Natural killer cell (primary cell): ENCODE data around the gene RCAN3. TPM values are rescaled to one million over a fixed set of nuclear protein-coding genes. Genes with fewer than 3 reads are reported as not detected.

ENCODE experiments used
- ATAC-seq, 3 donors: fragments of 150-1000 bp in 2 of 3; fragments of 200-7000 bp in 1 of 3; cut with Tn5 transposase; 1 replicate in 1 of 3; 2 replicates in 2 of 3; pipeline ENCODE4 v1.10.0; 2021; ENCODE audit warnings: mild to moderate bottlenecking in 2 of 3, moderate library complexity in 2 of 3
- DNase-seq, 2 donors: peaks; one replicate each; pipeline versions ENCODE4 v3.0.0 to v3.0.0-alpha.2; 2013 to 2021; ENCODE audit warnings: mixed read lengths in 1 of 2
- H3K27ac ChIP-seq: one replicate; pipeline ENCODE4 v1.5.1; 2013; ENCODE audit warnings: mild to moderate bottlenecking, low read length
- H3K27me3 ChIP-seq: one replicate; pipeline ENCODE4 v1.6.1; 2013; ENCODE audit warnings: low read length; ENCODE audit not compliant: control insufficient read depth, insufficient read depth
- H3K36me3 ChIP-seq: one replicate; pipeline ENCODE4 v1.6.1; 2013; ENCODE audit warnings: low read length; ENCODE audit not compliant: control insufficient read depth, insufficient read depth
- H3K4me1 ChIP-seq: one replicate; pipeline ENCODE4 v1.6.1; 2013; ENCODE audit warnings: low read length; ENCODE audit not compliant: control insufficient read depth, insufficient read depth
- H3K4me3 ChIP-seq: one replicate; pipeline ENCODE4 v1.5.1; 2013; ENCODE audit warnings: low read length
- H3K9me3 ChIP-seq: one replicate; pipeline ENCODE4 v1.6.1; 2013; ENCODE audit warnings: low read length; ENCODE audit not compliant: control insufficient read depth, insufficient read depth
- H3K27ac Mint-ChIP-seq, 2 donors: one replicate each; pipeline ENCODE4 v1.8.0; 2022; ENCODE audit warnings: mild to moderate bottlenecking in 2 of 2, mixed read lengths in 2 of 2, moderate library complexity in 1 of 2
- H3K27me3 Mint-ChIP-seq, 2 donors: one replicate each; pipeline ENCODE4 v1.8.0; 2022; ENCODE audit warnings: low read depth in 2 of 2, mixed read lengths in 2 of 2
- H3K36me3 Mint-ChIP-seq: one replicate; pipeline ENCODE4 v1.8.0; 2022; ENCODE audit warnings: mixed read lengths
- H3K4me1 Mint-ChIP-seq, 2 donors: one replicate each; pipeline ENCODE4 v1.8.0; 2022; ENCODE audit warnings: mixed read lengths in 2 of 2
- H3K4me3 Mint-ChIP-seq: one replicate; pipeline ENCODE4 v1.8.0; 2022; ENCODE audit warnings: mild to moderate bottlenecking, moderate library complexity, mixed read lengths
- H3K9me3 Mint-ChIP-seq, 2 donors: one replicate each; pipeline ENCODE4 v1.8.0; 2022; ENCODE audit warnings: mixed read lengths in 2 of 2
- WGBS: methylation state at CpG from one replicate; pipeline ENCODE4 v1.1.7; 2013; ENCODE audit warnings: missing lambda C conversion rate; ENCODE audit not compliant: insufficient coverage; 5-methylcytosine and 5-hydroxymethylcytosine counted together
- intact Hi-C: fragments of 100-400 bp; cut with micrococcal nuclease; formaldehyde crosslinking; loops from one replicate; pipeline ENCODE4 v1.14.2; 2022
- total RNA-seq, 4 donors: library from RNA; stranded (reverse); fragments of 120-200 nt in 1 of 4; gene quantifications; one replicate each; pipeline versions ENCODE4 v1.2.3 to v1.2.4, GENCODE V29; 2013 to 2022
- TF ChIP-seq, protein P1 (sequence below): fragments of 200-600 bp; IDR thresholded peaks from one replicate; pipeline ENCODE4 v1.8.0; 2022; ENCODE audit warnings: antibody characterized with exemption

RCAN3 gene
- total RNA-seq, 3 donors from 2014 or later (not counting 1 experiment from before 2014, with no cell fraction given) = 4.5 to 8.1 (median 7.9) TPM

DNA sequence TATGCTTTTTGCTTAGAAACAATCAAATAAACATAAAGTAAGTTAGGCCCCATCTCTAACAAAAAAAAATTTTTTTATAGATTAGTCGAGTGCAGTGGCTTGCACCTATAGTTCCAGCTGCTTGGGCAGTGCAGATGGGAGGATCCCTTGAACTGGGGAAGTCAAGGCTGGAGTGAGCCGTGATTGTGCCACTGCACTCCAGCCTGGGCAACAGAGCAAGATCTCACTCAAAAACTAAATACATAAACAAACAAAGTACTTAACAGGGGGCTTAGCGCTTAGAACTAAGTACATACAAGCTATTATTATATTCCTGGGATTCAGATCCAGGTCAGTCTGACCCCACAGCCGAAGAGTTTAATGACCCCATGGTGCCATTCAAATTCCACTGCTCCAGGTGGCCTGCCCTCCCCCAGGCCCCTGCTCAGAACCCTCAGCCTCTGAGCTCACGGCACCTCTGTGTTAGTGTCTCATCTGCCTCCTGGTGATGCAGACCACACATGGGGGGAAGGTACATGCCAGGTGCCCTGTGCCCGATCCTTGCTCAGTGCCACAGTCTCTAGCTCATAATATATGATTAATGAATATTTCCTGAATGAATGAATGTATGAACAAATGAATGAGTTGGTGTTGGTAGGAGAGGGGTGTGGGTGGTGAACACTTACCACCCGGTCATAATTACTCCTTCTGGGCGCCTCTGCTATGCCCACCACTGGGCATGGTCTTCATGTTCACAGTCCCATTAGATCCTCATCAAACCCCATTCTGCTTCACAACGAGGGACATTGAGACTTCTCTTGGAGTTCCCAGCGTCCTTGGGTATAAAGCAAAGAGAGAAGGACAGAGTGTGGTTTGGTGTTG, 67.9 kb downstream of the RCAN3 start:
- peaks cover 15% of the 10 kb centered on the region for H3K4me1 ChIP-seq
- DNase-seq (no peak), ATAC-seq (no peak)
- Mint-ChIP-seq H3K9me3 (no peaks in the 10 kb centered on the region), H3K36me3 (no peaks in the 10 kb centered on the region), H3K27me3 (peaks cover 0 to 3% of the 10 kb centered on the region in 2 donors), H3K27ac (no peak overlapping the region), H3K4me3 (no peak overlapping the region), H3K4me1 (peaks cover 12 to 13% of the 10 kb centered on the region in 2 donors)
- H3K27ac ChIP-seq = no peak overlapping the region
- no peaks in the 10 kb centered on the region for H3K9me3 ChIP-seq
- no peaks in the 10 kb centered on the region for H3K36me3 ChIP-seq
- intact Hi-C loops = no loop called here
- TF ChIP-seq, protein P1, sequence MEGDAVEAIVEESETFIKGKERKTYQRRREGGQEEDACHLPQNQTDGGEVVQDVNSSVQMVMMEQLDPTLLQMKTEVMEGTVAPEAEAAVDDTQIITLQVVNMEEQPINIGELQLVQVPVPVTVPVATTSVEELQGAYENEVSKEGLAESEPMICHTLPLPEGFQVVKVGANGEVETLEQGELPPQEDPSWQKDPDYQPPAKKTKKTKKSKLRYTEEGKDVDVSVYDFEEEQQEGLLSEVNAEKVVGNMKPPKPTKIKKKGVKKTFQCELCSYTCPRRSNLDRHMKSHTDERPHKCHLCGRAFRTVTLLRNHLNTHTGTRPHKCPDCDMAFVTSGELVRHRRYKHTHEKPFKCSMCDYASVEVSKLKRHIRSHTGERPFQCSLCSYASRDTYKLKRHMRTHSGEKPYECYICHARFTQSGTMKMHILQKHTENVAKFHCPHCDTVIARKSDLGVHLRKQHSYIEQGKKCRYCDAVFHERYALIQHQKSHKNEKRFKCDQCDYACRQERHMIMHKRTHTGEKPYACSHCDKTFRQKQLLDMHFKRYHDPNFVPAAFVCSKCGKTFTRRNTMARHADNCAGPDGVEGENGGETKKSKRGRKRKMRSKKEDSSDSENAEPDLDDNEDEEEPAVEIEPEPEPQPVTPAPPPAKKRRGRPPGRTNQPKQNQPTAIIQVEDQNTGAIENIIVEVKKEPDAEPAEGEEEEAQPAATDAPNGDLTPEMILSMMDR = no peak
- whole genome bisulfite sequencing = 95% methylated on average over 10 of the region's 10 CpGs
- no peak overlapping the region for H3K4me3 ChIP-seq
- H3K27me3 ChIP-seq = no peaks in the 10 kb centered on the region

DNA sequence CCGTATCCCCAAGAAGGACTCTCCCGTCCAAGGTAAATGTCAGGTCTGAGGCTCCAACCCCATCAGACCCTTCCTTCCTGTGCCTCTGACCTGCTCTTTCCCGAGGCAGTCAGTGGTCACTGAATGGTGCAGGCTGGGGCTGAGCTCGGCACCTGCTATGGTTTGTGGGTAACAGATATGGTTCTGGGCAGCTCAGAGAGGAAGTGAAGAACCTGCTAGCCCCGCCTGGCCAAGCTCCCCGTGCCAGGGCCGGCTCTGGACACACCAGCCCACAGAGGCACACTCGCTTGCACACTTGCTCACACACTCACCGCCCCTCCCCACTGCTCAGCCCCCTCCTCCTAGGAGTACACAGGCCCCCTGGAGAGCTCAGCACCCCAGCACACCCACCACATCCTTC, 69.7 kb downstream of the RCAN3 start:
- H3K27ac ChIP-seq = no peak overlapping the region
- peaks cover 15% of the 10 kb centered on the region for H3K4me1 ChIP-seq
- DNase-seq (no peak), ATAC-seq (peak; percentile 29 to 76 (median 53))
- H3K9me3 ChIP-seq = no peaks in the 10 kb centered on the region
- H3K27me3 Mint-ChIP-seq = peaks cover 0 to 3% of the 10 kb centered on the region in 2 donors
- H3K4me3 ChIP-seq = no peak overlapping the region
- H3K4me3 Mint-ChIP-seq = peak overlapping the region; percentile 68
- intact Hi-C loops = no loop called here
- peaks cover 12 to 13% of the 10 kb centered on the region in 2 donors for H3K4me1 Mint-ChIP-seq
- no peaks in the 10 kb centered on the region for H3K9me3 Mint-ChIP-seq
- TF ChIP-seq, protein P1 = no peak
- no peaks in the 10 kb centered on the region for H3K36me3 Mint-ChIP-seq
- H3K27me3 ChIP-seq = no peaks in the 10 kb centered on the region
- H3K27ac Mint-ChIP-seq = peak overlapping the region in 1 of 2 donors; percentile 74
- H3K36me3 ChIP-seq = no peaks in the 10 kb centered on the region
- WGBS = 11% methylated on average over 9 of the region's 9 CpGs

DNA sequence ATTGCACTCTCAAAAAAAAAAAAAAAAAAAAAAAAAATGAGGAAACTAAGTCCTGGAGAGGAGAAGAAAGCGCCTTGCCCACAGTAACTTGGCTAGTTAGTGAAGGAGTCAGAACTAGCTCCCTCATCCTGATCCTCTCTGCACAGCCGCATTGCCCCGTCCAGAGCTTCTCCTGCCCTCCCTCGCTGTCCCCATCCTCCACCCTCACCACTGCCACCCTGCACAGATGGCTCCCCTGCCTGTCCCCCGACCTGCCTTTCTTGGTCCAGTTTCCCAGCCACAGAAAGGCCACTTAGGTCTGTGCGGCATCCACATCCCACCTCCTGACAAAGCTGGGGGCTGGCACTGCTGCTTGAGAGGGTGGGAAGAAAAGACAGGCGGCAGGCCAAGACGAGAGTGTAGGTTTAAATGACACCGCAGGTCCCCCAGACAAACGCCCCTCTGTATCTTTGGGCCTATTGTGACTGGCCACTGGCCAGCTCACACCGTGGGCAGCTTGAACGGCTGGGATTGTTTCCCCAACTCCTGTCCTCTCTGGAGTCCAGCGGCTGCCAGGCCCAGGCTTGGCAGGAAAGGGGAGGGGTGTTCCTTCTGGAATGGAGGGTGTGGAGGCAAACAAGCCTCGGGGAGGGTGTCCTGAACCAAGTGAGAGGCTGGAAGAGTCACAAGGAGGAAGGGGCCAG, 73.4 kb downstream of the RCAN3 start:
- no peak overlapping the region for H3K27ac ChIP-seq
- no peaks in the 10 kb centered on the region for H3K27me3 ChIP-seq
- Mint-ChIP-seq H3K4me3 (no peak overlapping the region), H3K27ac (no peak overlapping the region), H3K4me1 (peaks cover 12 to 13% of the 10 kb centered on the region in 2 donors), H3K27me3 (peaks cover 0 to 3% of the 10 kb centered on the region in 2 donors), H3K36me3 (no peaks in the 10 kb centered on the region), H3K9me3 (no peaks in the 10 kb centered on the region)
- no peak overlapping the region for H3K4me3 ChIP-seq
- H3K36me3 ChIP-seq = no peaks in the 10 kb centered on the region
- 77% methylated on average over 13 of the region's 14 CpGs for WGBS
- peaks cover 15% of the 10 kb centered on the region for H3K4me1 ChIP-seq
- H3K9me3 ChIP-seq = no peaks in the 10 kb centered on the region
- intact Hi-C loops = no loop called here
- TF ChIP-seq, protein P1 = no peak
- DNase-seq (no peak), ATAC-seq (no peak)
